Measurements from ENCODE around the gene GRPR.

- no peak for TF ChIP-seq TEAD4 (IDR thresholded peaks at IDR 0.05; ENCODE audit: borderline replicate concordance, insufficient read depth)
- no peak for TF ChIP-seq USF2 (IDR thresholded peaks at IDR 0.05; ENCODE audit: borderline replicate concordance, low read depth, low read length)
- no peak for TF ChIP-seq CTCF (IDR thresholded peaks at IDR 0.05)
- no peak for TF ChIP-seq RXRA (IDR thresholded peaks at IDR 0.05; ENCODE audit: borderline replicate concordance, low read depth)
- TF ChIP-seq NFIC (IDR thresholded peaks at IDR 0.05; ENCODE audit: borderline replicate concordance), result no peak
- no peak for TF ChIP-seq POLR2AphosphoS5 (IDR thresholded peaks at IDR 0.05; ENCODE audit: low read depth, low read length)
- TF ChIP-seq EP300 (IDR thresholded peaks at IDR 0.05; ENCODE audit: borderline replicate concordance in 1 of 2, low read depth in 1 of 2, low read length in 1 of 2), result no peak
- TF ChIP-seq REST (IDR thresholded peaks at IDR 0.05; ENCODE audit: low read depth, low read length), result no peak
- no peak for TF ChIP-seq YY1 (IDR thresholded peaks at IDR 0.05; ENCODE audit: low read depth)
- TF ChIP-seq SIN3A (IDR thresholded peaks at IDR 0.05; ENCODE audit: borderline replicate concordance, low read depth, low read length), result no peak
Observed at GRCh38 chrX:16138108-16138427, 14.7 kb downstream of the GRPR start.
